HG02938 (cell line): ENCODE measurements around the gene CCDC69.
"Not testable (repeated sequence)": the region's sequence is repeated elsewhere in the genome, so short reads cannot be mapped to it uniquely, and the experiment has no call there.

Source experiments
- ATAC-seq: cut with Tn5 transposase; IDR thresholded peaks from one replicate; pipeline ENCODE4 v1.9.1; 2021; ENCODE audit warnings: mild to moderate bottlenecking, moderate library complexity; ENCODE audit not compliant: unreplicated experiment

The CCDC69 gene

GRCh38 chr5:151222790-151223446 is 974 bp downstream of the CCDC69 start:
- ATAC-seq, result peak; percentile 58

- ATAC-seq, result no peak
These were observed 1.7 kb downstream of the CCDC69 start for GRCh38 chr5:151222054-151222789.

GRCh38 chr5:151221574-151221973 is 2.3 kb downstream of the CCDC69 start:
- no peak for ATAC-seq

DNA sequence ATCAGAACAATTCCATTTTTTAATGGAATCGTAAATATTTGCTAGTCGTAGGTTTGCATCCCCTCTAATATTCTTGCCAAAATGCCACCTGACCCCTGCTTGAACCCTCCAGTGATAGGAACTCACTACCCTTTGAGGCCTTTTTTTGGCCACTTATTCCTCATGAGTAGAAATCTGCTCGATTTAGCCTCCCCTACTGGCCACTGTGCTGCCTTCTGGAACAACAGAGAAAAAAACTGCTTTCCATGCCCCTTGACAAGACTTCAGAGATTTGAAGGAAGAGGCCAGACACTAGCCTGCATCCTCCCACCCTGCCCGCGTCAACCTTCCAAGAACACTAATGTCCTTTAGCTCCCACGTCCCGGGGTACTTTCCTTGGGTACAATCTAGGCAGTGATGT is 4.1 kb downstream of the CCDC69 start:
- no peak for ATAC-seq

DNA sequence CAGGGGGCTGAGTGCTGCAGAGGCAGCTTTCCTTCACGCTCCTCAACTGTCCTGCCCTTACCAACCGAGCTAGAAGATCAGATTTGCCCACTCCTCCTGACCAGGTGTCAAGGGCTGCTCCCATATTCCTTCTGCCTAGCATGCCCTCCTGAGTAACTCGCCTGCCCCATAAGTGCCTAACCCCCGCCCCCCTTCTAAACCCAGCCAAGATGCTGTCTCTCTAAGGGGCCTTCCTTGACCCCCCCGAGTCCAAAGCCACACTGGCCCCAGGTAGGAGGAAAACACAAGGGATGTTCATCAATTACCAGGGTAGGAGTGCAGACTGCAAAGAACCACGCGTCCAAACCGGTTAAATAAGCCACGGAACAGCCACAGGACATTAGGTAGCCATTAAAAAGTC is 4.8 kb downstream of the CCDC69 start:
- ATAC-seq, result no peak

DNA sequence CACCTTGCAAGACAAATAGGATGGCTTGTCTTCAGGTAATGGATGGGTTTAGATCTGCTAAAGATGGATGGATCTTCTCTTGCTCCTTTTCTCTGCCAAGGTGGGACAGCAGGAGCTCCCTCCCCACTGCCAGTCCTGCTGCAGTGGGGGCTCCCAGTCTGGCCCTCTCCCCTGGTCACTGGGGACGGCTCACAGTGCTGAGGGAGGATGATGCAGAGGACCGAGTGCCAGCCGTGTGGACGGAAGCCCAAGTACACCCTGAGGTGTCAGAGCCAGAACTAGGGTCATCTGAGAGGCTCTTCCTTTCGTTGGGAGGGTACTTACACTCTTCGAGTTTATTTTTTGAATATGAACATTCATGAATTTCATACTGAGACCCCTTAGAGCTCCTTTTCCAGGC is 5.7 kb downstream of the CCDC69 start:
- ATAC-seq, result no peak

DNA sequence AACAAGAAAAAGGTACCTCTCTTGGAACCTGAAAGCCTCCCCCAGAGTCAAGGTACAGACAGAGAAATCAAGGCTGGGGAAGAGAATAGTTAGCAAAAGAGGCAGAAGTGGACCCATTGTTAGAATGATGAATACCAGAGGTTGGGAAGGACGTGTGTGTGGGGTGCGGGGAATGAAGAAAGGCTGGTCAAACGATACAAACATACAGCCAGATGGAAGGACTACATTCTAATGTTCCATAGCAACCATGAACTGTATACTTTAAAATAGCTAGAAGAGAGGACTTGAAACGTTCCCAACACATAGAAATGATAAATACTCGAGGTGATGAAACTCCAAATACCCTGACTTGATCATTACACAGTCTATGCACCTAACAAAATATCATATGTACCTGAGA is 7.1 kb downstream of the CCDC69 start:
- no peak for ATAC-seq

- no peak for ATAC-seq
These were observed 8.4 kb downstream of the CCDC69 start for GRCh38 chr5:151215546-151215880.

GRCh38 chr5:151214614-151215545 is 9.0 kb downstream of the CCDC69 start:
- ATAC-seq, result peak; percentile 53

DNA sequence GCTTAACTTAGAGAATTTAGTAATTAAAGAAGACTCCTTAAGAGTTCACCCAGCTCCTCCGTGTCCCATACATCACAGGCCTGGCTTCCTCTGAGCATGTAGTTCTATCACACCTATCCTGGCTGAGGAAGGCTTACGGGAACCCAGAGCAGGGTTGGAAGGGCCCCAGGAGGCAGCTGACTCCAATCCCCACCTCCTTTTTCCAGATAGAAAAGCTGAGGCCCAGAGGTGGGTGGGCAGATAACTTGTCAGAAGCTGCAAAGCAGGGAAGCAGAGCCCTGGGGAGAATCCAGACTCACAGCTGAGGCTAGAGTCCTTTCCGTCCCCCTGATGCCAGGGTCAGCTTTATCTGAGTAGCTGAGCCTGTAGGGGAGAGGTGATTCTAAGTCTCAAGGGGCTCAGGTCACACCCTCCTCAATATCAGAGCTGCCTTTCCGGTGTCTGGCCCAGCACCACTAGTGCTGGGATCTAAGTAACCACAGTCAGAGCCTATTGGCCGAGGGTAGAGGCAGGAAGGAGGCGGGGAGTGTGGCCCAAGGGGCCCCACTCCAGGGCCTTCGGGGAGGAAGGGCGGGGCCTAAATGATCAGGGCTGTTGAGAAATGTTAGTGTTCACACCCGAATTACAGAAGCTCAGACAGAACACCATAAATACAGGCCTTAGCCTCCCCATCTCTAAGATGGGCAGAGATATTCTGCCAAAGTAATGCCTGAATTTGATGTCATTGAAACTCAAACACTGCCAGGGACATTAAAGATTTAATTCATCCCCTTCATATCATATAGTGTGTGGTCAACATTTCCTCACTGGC is 9.9 kb downstream of the CCDC69 start:
- ATAC-seq, result peak; percentile 68

- ATAC-seq, result no peak
These were observed 11.5 kb downstream of the CCDC69 start for GRCh38 chr5:151212406-151212798.

DNA sequence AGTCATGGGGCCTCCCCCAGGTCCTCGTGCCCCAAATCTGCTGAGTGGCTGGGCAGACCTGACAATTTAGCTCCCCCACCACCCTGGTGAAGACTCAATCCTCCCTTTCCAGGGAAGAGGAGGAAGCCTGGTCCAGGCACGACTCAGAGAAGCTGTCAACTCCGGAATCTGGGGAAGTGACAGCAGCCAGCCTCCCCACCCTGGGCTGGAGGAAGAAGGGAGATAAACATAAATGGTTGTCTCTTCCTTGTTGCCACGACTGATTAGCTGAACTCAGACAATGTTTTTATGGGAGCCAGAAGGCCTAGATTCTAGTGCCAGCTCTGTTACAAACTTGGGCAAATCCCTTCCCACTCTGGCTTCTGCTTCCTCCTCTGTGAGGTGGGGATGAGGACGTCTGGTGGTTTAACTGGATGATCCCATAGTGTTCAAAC is 15.4 kb downstream of the CCDC69 start:
- no peak for ATAC-seq

DNA sequence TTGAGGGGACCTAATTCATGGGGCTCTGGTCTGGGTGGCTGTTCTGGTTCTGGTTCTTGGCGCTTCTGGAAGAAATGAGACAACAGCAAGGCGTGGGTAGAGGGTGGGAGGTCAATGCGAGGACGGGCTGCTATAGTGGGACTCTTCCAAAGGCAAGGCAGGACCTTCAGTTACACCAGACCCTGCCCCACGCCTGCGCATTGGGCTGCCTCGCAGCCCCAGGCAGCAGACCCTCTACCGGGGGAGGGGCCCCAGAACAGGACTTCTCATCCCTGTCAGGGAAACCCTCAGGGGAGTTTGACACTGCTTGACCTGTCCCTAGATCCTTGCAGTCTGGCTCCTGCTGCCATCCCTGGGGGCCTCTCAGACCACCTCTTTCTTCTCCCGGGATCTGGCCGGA is 18.5 kb downstream of the CCDC69 start:
- ATAC-seq, result no peak

GRCh38 chr5:151204051-151204450 is 19.8 kb downstream of the CCDC69 start:
- no peak for ATAC-seq

DNA sequence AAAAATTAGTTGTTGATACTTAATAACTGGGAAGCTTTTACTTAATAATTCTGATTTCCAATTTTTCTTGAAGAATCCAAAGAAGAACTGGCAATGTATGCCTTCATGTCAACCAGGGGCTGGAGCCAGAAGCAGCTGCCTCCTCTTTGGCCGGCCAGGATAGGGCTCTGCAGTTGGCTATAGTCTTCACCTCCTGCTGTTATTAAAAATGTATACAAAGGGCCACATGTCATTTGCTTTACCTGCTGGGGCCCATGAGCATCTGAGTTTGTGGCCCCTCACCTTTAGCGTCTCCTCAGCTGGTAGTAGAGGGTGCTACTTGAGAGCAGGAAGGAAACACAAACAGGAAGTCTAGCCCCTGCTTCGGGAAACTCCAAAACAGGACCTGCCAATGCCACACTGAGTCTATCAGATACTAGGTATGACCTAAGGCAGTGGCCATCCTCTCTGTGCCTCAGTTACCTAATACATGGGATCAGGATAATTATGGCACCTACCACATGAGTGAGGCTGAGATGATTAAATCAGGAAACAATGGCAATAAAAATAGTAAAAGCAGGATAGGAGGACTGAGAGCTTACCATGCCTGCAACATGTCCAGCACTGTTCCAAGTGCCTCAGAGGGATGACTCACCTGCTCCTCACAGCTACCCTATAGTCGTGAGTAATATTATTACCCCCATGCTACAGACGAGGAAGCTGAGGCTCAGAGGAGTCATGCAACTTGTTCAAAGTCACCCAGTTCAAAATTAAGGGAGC is 21.3 kb downstream of the CCDC69 start:
- ATAC-seq, result no peak

DNA sequence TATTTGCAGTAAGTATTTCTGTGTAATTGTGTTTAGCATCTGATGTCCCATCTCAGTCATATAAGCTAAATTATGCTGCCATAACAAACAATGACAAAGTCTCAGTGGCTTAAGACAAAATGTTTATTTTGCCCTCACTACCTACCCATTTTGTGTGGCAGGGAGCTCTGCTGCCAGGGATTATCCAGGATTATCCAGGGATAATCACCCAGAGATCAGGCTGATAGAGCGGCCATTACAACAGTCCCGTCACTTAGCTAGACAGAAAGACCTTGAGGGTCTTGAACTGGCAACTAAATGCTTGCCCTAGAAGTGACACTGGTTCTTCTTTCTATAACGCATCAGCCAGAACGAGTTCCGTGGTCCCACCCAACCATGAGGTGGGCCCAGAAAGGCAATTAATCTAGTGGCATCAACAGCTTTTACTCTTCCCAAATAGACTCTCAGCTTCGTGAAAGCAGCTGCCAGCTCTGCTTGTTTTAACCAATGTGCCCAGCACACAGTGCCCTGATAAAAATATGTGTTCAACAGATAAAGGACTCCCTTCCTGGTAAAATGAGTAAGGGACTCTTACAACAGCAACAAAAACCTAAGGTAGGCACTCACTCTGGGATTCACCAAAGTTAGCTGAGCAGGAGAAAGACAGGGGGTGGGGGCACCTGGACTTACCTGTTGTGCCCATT is 22.8 kb downstream of the CCDC69 start:
- no peak for ATAC-seq

- no peak for ATAC-seq
These were observed 24.2 kb downstream of the CCDC69 start for GRCh38 chr5:151199581-151200185.

- no peak for ATAC-seq
These were observed 25.0 kb downstream of the CCDC69 start for GRCh38 chr5:151198861-151199260.

DNA sequence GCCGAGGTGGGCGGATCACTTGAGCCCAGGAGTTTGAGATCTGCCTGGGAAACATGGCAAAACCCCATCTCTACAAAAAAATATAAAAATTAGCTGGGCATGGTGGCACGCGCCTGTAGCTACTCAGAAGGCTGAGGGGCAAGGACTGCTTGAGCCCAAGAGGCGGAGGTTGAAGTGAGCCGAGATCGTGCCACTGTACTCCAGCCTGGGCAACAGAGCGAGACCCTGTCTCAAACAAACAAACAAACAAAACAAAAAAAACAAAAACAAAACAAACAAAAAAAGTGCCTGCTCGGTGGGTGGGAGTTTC is 26.6 kb downstream of the CCDC69 start:
- ATAC-seq, result not testable (repeated sequence)
